Effector CD8-positive, alpha-beta T cell (primary cell): Measurements from ENCODE around the gene PPFIA4.
"Not testable (repeated sequence)": the region's sequence is repeated elsewhere in the genome, so short reads cannot be mapped to it uniquely, and the experiment has no call there.

Source experiments
- DNase-seq: peaks from one replicate; lab custom pipeline; 2025; lab: John Stamatoyannopoulos, UW
- total RNA-seq, 4 experiments: gene quantifications; one replicate each; lab custom pipeline; 2026; lab: John Stamatoyannopoulos, UW

PPFIA4 gene
- 0.78 to 4.8 (median 2.9) reads per million in 4 experiments for total RNA-seq

DNA sequence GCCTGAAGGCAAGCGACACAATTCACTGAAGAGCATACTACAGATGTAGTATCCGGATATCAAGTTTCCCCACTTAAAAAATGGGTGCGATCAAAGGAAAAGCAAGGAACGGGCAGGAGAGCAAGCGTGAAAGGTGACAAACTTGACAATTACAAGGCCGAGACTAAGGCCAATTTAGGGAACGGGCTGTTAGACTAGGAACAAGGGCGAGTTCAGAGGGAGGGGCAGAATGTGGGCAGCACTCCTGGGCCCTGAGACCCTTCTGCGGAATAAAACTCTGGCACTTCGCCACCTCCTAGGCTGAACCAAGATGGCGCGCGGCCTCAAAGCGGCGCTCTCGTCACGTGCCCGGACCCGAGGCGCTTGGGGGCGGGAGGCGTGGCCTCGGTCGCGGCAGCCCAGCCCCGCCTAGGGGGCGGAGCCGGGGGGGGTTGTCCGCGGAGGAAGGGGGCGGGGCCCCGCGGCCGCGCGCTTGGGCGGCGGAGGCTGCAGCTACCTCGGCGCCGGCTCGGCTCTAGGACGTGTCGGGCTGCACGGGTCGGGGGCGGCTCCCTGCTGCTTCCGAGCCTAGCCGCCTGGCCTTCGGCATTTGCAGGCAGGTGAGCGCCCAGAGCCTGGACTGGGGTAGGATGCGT is at the start of gene PPFIA4:
PPFIA4 (plus strand) TSS at position 461 of the 635 bp plus-strand sequence. CDS start 12,518 bp downstream, outside the sequence.
- DNase-seq = peak; percentile 78

DNA sequence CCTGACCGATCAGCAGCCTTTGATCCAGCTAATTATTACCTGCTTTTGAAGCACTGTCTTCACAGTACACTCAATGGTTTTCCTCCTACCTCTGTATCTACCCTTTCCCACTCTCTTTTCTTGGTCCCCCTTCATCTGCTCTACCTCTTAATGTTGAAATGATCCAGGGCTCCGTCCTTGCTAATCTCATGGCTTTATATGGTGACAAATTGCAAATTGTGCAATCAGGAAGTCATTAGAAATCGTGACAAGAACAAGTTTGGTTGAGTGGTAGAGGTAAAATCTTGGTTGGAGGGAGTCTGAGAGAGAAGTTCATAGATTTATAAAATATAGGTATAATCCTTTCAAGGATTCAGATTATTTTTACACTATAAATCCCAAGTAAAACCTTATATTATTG is 49.7 kb upstream of the PPFIA4 start:
- DNase-seq = no peak

DNA sequence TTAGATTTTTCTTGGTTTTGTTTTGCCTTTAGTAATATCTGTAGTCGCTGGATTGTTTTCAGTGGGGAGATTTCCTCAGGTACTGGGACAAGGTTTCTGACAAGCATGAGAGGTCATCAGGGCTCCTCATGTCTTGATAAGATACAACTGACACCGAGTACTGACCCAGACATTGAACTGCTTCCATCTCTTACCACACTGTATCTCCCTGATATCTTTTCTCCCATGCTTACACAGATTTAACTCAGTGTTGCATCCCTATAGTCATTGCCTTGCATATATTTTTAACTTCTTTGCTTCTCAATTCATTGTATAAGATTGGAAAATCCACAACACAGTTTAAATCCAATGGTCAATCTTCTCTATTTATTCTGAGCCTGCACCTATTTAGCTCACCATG is 46.8 kb upstream of the PPFIA4 start:
- DNase-seq = no peak

GRCh38 chr1:202981939-202982338 is 44.4 kb upstream of the PPFIA4 start:
- DNase-seq = no peak

- no peak for DNase-seq
Measured at GRCh38 chr1:202982715-202983430, 43.4 kb upstream of the PPFIA4 start.

DNA sequence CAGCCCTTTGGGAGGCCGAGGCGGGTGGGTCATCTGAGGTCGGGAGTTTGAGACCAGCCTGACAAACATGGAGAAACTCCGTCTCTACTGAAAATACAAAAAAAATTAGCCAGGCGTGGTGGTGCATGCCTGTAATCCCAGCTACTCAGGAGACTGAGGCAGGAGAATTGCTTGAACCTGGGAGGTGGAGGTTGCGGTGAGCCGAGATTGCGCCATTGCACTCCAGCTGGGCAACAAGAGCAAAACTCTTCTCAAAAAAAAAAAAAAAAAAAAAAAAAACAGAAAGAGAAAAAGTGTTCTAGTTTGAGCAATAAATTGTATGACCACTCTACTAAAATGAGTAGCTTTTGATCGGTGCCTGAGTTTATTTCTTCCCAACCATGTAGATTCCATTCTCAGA is 40.2 kb upstream of the PPFIA4 start:
- DNase-seq = not testable (repeated sequence)

DNA sequence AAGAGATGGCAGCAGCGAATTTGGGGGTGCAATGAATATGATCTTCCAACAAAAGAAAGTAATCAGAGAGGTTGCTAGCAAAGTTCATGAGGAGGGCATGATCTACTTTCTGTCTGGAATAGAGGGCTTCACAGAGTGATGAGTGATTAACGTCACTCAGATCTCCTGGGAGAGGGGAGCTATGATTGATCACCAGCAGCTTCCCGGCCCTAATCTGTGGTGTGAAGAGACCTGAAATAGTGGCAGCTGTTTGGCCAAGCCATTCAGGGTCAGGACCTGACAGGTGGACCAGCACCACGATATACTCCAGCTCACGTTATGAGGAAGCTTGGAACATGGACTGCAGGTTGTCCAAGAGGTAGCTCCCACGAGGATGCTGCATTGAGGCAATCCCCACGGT is 39.0 kb upstream of the PPFIA4 start:
- no peak for DNase-seq

DNA sequence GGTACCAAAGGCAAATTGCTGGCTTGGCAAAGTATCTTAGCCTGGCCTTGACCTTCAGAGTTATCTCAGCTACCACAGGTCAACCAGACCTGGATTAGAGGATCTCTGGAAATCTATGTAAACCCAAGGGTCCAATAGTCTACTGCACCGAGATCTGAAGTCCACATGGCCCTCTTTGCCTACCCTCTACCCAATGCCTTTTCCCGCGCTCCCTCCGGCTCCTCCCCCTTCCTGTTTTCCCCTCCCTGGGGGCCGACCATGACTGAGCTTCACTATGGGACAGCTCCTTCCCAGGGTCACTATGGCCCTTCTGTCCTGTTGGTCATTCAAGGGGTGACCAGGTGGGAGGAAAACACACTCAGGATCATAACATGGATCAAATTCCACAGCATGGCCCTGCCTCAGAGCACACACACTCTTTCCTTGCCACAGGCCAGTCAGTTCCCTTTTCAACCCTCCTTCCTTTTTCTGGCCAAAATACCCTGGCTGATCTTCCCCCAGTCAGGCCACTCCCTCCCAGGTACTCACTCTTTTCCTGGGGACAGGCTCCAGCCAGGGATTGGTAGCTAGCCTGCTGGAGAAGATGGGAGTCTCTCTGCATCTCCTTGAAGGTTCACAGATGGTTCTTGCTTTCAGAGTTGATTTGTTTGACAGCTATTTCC is 38.2 kb upstream of the PPFIA4 start:
- DNase-seq = no peak

- DNase-seq = no peak
Measured at GRCh38 chr1:202989879-202990278, 36.4 kb upstream of the PPFIA4 start.

DNA sequence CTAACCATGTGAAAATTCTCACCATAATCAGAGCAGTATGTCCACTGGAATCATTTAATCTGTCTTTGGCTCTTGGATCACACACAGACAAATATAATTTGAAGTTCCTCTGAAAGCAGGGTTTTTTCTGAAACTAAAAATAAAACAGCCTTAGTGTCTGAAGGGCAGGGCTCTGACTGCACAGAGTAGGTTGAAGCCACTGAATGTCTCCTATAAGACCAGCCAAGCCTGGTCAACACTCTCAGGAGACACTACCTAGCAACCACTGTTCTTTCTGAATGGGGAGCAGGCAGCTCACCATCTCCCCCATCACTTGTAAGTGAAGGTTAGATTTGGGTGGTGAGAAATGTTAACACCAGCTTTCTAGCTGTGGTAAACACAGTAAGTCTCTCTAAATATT is 35.2 kb upstream of the PPFIA4 start:
- no peak for DNase-seq

DNA sequence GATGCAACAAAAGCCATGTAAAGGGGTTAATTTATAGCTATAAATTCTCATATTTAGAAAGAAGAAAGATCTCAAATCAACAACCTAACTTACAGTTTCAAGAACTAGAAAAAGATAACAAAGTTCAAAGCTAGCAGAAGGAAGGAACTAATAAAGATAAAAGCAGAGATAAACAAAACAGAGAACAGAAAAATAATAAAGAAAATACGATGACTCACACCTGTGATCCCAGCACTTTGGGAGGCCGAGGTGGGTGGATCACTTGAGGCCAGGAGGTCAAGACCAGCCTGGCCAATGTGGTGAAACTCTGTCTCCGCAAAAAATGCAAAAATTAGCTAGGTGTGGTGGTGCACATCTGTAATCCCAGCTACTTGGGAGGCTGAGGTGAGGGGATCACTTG is 31.5 kb upstream of the PPFIA4 start:
- no peak for DNase-seq

DNA sequence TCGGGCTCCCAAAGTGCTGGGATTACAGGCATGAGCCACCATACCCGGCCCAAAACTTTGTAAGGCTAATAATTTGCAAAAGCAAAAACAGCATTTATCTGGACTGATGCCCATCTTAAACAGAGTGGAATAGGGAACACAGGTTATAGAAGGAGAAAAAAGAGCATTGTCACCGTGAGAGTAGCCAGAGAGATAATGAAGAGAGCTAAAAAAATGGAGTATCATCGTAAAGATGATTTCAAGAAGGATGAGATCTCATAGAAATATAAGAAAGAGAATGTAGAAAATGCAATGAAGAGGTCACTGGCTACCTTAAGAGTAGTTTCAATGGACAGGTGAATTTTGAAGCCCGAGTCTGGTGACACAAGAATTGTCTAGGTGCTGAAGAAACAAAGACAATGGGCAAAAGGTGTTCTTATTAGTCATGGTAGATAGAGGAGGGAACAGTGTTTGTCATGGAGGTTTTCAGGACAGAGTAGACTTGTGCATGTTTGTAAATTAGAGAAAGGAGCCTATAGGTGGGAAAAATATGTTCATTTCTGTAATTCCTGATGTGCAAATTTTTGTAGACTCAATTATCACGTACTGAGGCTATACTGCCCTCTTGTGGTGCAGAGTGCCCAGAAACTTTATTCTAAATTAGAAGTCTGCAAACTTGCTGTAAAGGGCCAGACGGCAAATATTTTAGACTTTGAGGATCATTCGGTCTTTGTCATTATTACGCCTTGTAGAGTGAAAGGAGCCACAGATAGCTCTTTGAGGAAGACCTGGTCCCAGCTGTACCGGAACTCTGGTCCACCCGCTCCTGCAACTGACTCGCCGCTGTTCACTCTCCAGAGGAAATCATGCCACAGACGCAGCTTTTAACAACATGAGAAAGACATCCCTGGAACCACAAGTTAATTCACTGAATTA is 27.2 kb upstream of the PPFIA4 start:
- DNase-seq = peak; percentile 40

DNA sequence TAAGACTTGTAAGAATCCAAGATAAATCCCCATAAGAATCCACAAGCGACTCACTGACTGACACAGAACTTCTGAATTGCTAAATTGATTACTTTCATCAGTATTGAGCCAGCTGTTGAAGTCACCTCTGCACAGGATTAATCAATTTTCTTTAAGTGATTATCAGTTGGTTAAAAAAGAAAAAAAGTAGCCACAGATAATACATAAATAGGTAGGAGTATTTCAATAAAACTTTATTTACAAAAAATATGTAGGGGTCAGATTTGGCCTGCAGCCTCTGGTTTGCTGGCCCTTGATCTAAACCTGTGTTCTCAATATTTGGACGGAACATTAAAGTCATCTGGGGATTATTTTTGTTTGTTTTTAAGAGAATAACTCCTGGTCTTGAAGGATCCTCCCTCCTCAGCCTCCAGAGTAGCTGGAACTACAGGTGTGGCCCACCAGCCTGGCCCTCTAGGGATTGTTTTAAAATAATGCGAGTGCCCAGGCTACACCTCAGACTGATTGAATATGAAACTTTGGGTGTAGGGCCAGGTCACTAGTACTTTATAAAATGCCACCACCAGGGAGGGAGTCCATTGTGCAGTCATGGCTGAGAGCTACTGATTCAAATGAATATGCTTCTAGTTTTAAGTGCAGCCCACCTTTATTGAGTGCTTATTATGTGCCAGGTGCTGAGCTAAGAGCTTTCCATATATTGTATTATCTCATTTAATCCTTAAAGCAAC is 25.9 kb upstream of the PPFIA4 start:
- DNase-seq = no peak

- DNase-seq = no peak
Measured at GRCh38 chr1:203001986-203002385, 24.3 kb upstream of the PPFIA4 start.

DNA sequence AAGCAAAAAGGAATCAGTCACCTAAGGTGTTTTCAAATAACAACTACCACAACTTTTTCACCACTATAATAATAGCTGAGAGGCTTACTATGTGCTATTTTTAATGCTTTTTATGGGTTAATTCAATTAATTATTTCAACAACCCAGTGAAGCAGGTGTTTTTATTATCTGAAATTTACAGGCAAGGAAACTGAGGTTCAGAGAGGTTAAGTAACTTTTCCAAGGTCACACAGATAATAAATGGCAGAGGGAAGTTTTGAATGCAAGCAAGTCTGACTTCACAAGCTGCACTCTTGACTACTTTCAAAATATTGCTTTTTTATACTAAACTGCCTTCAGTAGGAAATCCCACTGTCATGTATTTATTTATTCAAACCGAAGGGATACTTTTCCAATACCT is 23.3 kb upstream of the PPFIA4 start:
- DNase-seq = no peak

GRCh38 chr1:203005395-203006142 is 20.7 kb upstream of the PPFIA4 start:
- DNase-seq = not testable (repeated sequence)

DNA sequence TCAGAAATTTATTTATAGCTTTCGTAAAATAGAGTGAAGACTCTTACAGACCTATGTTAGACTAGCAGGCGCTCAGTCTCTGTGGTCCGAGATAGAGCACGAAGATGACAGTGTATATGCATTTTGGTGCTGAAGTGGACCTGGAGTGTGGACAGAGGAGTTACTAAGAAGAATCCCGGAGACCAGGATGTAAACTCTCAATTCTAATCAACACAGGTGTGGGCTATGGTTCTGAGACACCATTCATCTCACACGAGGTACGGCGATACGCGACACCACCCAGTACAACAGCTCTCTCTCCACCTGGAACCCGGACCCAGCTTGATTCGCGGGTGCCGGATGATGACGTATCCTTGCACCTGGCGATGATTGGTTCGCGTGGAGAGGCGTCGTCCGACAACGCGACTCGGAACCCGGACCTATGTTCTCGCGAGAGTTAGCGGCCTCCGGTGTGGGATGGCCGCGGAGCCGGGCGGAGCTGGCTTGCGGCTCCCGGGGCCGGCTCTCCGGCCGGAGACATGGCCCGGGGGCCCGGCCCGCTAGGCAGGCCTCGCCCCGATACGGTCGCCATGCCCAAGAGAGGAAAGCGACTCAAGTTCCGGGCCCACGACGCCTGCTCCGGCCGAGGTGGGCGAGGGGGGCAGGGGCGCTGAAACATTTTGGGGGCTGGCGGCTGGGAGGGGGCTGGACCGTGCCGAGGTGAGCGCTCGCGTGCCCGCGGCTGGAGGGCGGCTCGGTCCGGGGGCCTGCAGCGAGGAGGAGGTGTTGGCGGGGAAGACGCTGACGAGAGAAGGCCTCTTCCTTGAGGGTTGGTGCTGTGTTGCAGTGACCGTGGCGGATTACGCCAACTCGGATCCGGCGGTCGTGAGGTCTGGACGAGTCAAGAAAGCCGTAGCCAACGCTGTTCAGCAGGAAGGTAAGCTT is 19.1 kb upstream of the PPFIA4 start, which contains the start of gene TMEM183A:
TMEM183A (plus strand) TSS at position 427 of the 924 bp plus-strand sequence; CDS start at position 519, 92 bp downstream.
- DNase-seq = peak; percentile 91

DNA sequence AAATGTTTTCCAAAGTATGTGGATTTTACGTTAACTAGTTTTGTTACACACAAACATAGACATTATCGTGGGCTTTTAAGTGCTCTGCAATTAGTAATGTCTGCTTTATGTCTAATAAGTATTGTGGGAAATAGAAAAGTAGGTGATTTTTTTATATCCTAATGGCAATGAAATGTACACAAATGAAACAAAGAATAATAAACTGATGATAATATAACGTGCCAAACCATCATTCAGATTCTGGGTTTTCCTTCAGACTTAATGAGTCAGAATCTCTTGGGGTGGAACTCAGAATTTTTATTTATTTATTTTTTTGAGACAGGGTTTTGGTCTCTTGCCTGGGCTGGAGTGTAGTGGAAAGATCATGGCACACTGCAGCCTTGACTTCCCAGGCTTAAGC is 17.1 kb upstream of the PPFIA4 start:
- DNase-seq = no peak

GRCh38 chr1:203011582-203011981 is 14.7 kb upstream of the PPFIA4 start:
- DNase-seq = no peak
